Femur (tissue), 1 donor: Measurements from ENCODE around the gene COPB1.
A peak's percentile ranks its signal among the peaks of the same experiment; 100 is the strongest.

Source experiments
- DNase-seq: peaks from one replicate; pipeline ENCODE4 v3.0.0-alpha.2; 2017

The COPB1 gene

DNA sequence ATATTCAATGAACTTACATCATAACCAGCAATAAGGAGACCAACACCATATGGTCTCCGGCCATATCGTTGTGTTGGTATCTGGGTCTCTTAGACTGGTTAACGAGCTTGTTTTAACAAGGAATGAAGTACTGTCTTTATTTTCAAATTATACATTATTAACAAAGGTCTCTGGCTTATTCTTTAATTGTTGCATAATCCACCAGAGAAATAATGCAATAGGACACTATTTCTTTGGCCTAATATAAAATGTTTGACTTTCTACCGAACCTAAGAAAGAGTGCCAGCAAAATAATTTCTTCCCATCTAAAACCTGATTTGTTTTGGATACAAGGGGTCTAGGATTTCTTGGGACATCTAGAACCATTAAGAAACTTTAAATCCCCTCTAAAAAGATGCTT lies 14.2 kb upstream of the COPB1 start:
- DNase-seq, result no peak

DNA sequence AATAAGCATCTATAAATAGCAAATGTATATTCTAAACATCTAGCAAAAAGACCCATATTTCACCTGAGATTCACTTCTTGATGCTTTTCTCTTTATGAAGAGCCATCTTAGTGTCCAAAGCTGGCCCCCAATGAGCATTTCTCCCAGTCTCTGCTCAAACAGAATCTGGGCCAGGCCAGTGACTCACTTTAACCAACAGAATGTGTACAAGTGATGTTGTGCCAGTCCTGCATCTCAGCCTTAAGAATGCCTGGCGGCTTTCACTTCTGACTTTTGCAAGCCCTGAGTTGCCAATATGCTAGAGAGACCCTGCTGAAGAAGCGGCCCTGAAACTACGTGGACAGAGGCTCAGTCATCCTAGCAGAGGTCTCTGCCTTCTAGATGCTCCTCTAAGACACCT lies 6.9 kb upstream of the COPB1 start:
- DNase-seq, result no peak

DNA sequence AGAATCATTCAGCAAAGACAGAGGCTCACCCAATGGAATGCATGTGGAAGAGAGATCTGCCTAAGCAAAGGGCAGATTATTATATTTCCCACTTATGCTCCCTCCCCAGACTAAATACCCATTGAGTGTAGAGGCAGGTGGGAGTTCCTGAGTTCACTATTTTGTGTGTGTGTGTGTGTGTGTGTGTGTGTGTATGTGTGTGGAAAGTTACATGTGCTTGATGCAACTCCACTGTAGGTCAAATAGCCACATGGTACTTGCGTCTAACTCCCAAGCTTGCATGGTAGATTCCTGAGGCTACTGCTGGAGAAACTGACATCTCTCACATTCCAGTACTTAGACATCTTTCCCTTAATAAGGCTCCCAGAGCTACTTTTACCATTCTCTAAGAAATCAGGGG lies 3.4 kb upstream of the COPB1 start:
- no peak for DNase-seq

DNA sequence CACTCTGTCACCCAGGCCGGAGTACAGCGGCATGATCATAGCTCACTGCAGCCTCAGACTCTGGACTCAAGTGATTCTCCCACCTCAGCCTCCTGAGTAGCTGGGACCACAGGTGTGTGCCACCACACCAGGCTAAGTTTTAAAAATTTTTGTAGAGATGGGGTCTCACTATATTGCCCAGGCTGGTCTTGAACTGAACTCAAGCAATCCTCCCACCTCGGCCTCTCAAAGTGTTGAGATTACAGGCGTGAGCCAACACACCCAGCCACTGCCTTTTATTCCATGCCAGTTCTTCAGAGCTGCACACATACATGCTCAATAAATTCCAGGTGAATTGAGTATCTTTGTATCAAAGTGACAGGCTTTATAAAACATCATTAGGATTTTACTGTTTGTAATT lies 2.4 kb upstream of the COPB1 start:
- no peak for DNase-seq

DNA sequence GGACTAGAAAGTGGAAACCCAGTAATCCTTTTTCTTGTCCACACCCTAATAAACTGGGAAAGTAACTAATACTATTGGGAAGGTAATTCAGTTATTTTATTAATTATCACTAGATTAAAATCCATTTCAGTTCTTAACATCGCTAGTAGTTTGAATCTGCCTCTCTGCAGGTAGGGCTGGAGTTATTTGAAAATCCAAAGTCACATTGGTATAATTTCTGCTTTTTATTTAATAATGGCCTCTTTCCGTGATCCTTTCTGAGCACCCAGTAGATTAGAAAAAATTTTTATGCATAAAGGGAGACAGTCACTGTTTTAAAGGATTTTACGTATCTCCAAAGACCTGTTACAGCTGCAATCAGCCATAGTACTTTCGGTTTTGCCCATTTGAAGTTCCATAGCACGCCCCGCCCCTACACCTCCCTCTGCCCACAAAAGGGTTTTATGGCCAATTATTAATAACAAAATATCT lies 605 bp upstream of the COPB1 start:
- peak; percentile 49 for DNase-seq

DNA sequence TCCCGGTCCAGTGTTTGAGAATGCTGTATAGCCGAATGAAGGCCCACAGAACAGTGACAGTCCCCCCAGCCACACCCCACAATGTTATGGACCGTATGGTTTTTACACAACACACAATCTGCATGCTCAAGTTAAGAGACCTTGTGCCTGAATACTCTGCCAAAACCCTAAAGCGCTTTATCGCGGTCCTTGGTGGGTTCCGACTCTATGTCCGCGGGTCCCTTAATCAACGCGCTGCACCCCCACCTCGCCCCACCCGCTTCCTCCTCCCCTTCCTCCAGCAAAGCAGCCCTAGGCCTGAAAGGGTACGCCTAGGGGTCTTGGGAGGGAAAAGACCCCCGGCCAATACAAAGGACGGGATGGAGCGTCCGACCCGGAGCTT lies 442 bp downstream of the COPB1 start:
- peak; percentile 63 for DNase-seq

DNA sequence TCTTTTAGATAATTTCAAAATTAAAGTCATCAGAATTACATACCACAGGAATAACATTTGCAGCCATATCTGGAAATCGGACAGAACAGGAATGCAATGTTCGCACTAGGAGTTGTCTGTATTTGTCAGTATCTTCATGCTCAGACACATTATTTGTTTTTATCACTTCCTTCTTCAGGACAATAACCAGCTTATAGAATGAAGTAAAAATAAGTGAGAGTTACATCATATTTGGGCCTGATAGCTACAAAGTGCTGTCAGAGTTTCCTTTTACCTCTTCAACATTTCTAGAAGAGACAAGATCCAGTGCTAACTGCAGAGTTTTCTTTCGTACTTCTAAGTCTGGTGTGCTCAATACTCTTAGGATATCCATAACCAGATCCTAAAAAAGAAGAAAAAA lies 18.9 kb downstream of the COPB1 start:
- no peak for DNase-seq

DNA sequence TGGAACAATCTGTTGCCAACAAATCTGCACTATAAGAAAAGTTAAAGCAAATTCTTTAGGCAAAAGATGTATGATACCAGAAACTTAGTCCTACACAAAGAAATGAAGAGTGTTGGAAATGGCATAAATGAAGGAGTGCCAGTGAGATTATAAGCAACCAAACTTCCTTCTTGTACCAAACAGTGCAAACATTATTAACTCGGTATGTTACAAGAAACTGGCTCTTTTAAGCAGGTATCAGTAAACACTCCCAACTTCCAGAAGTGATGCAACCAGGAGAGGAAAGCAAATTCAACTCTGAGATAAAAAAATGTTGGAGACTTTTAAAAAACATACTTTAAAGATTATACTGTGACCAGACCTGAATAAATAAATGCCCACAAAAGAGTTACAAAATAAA lies 28.5 kb downstream of the COPB1 start:
- no peak for DNase-seq

DNA sequence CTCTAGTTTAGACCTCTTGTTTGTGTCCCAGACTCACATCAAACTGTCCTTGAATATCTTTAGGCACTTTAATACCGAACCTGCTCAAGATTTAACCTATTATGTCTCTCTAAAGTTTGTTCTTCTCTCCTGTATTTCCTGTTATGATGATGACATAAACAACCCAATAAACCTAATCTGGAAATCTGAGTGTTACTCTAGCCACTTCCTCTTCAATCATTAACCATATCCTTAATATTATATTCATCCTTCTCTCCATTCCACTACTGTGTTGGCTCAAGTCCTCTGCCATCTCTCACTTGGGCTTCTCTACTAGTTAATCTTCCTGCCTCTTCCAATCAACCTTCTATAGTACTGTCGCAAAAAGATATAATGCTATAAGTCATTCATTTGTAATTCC lies 36.0 kb downstream of the COPB1 start:
- DNase-seq, result no peak

DNA sequence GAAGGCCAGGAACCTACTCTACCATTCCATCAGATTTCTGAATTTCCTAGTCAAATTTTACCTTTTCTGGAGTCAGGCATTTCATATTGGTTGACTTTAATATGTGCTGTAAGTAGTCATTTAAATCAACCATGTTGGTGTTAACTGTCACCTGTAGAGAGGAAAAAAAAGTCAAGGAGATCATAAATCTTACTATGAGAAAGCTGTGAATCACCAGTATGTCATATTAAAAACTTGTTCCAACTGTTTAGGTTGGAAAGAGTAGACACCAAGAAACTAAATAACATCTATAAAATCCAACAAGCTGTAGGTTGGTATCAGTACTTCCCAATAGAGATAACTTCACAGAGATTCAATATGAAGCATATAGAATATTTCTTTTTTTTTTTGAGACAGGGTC lies 39.5 kb downstream of the COPB1 start:
- no peak for DNase-seq

DNA sequence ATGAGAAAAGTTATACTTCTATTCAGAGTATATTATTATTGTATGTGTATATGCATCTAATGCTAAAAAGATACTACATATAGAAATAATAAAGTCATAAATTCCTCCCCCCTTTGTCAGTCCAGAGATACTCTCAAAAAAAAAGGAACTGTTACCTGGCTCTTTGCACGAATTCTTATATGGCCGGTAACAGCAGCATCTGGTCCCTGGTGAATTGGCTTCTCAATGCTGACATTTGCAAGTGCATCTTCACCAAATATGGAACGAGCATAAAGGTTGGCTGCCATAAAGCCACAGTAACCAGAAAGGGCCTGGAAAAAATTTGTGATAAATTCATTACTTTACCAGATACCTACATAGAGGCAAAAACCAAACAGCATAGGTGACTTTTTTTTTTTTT lies 41.2 kb downstream of the COPB1 start:
- no peak for DNase-seq

DNA sequence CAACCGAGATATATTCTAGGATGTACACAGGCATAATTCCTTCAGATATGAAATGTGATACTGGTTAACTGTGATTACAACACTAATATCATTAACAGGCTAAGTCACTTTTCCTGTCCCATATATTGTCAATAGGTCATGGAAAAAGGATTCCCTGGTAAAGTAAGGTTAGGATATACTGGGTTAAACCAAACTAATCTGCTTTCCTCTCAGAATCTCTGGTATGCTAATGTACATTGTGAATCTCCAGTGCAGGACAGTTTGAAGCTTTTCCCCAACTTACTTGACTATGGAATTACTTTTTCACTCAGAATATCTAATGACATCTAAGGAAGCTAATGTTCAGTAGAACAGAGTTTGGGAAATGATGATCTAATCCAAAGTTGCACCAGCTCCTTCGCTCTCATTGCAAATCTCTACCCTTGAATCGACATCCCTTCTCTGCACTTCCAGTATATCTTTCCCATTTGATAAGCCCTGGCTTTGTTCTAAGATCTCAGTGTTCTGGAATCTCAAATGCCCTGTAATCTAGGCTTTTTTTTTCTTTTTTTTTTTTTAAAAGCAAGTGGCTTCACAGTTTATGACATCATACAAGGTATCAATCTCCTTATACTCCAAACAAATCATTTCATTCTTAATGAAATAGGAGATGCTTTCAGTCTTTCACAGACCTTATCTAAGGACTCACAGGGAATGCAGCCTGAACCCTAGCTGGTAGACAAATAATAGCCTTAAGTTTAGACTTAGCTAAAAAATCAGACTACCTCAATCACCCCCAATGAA lies 43.8 kb downstream of the COPB1 start:
- no peak for DNase-seq

DNA sequence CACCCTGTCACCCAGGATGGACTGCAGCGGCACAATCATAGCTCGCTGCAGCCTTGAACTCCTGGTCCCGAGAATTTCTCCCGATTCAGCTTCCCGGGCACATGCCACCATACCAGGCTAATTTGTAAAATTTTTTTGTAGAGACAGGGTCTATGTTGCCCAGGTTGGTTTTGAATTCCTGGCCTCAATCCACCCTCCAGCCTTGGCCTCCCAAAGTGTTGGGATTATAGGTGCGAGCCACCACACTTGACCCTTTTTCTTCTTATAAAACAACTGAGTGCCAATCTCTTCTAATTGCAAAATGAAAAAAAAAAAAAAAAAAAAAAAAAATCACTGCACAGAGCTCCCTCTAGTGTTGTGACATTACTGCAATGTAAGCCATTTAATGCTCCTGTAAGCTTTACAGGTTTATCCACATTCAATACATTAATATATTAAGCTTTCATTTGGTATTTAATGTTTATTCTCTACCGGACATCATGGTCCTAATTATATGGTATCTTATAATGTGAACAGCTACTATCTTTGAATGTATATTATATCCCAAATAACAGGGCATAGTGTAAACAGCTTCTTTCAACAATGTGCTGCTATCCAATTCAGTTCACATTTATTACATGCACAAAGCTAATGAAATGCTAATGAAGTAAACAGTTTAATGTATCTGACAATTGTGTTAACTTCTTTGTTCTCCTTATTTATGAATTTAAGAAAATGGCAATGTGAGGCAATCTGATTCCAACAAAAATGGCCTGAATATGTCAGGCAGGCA lies 44.6 kb downstream of the COPB1 start:
- DNase-seq, result no peak

DNA sequence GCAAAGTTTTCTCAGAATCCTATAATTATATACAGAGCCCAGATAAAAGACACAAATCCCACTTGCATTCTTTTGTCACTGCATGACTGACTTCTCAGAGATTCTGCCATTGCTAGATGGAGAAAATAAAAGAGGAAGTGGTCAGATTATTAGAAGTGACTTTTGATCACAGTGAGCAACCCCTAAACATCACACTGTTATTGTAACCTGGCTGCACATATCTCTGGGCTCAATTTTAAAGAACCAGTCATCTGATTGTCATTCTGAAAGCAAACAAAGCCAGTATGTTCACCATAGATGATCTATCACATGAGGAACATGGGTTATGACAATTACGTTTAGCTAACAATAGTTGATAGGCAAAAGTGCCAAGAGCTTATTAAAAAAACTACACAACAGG lies 47.8 kb downstream of the COPB1 start:
- no peak for DNase-seq

DNA sequence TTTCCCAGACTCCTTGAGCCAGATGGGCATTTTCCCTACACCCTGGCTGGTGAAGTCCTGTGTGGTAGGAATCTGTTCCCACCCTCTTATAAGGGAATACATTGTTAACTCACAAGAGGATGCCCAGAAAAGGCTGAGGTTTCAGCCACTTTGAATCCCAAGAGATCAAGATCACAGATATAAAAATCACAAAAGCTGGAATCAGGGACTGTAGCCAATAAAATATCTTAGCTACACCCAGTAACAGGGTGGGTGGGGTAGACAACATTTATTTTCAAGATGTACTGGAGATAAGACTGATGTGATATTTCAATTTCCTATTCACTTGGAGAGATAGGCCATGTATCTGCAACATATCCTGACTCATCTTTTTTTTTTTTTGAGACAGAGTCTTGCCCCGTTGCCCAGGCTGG lies 50.3 kb downstream of the COPB1 start:
- no peak for DNase-seq

DNA sequence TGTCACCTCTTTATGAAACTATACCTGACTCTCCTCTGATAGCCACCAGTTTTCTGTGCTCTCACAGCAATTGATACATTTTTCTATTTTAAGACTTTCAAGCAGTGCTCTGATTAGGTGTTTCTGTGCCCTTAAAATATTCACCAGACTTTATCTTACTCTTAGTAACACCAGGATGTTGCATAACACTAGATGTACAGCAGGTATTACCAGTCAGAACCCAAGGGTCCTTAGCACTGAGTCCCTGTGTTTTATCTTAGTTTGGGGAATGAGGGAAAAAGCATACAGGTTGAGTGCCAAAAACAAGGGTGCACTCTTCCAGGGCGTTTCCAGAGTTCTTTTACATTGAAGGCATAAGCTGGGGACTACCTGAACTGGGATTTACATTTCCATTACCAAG lies 51.4 kb downstream of the COPB1 start:
- no peak for DNase-seq

DNA sequence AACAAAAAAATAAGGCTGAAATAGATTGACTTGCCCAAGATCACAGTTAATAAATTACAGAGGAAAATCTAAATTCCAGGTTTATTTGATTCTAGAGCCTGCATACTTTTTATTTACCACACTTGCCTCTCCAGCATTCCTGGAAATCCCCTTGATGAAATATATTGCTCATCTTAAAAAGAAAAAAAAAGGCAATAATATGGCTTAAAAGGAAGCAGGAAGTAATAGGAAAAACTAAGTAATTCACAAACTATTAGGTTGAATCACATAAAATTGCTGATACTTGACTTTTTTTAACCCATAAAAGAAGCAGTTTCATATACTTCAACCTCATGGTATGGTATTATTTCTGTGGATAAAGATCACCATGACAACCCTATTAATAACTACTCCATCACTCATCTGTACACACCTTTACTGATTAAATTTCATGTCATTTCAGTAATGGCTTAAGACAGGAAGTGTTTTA lies 52.9 kb downstream of the COPB1 start:
- no peak for DNase-seq

DNA sequence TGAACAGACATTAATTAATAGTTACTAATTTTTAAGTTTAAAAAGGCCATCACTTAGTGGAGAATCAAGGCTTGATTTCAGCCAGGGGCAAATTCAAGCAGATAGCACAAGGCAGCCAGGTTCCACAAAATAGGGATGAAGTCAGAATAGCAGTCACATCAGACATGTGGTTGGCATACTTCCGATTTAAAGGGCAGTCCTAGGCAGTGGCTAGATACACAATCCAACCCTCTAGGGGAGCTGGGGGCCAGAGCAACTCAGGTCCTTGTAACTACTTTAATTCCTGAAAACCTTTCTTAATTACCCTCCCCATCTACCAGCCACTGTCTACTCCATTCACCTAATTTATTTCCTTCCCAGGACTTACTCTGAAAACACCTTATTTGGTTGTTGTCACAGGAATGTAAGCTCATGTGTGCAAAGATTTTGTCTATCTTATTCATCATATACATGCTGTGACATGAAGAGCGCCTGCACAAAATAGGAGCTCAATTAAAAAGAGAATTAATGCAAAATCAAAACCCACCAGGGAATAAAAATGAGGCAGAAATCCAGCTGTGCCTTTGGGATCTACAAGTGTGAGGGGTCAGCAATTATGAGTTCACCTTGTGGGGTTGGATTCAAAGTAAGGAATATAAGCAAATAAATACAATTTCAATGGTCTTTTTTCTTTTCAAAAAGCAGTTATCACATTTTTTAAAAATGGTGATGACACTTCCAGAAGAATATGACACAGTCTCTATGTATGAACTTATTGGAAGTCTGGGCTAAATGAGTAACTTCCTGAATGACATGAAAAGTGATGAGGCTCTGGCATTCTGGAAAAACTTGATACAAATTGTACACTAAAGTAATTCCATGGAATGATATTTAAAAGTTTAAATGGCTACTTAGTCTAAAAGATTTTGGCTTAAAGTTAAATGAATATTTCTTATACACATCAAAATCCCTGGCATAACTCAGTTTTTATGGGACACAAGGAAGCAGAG lies 53.8 kb downstream of the COPB1 start:
- DNase-seq, result no peak

DNA sequence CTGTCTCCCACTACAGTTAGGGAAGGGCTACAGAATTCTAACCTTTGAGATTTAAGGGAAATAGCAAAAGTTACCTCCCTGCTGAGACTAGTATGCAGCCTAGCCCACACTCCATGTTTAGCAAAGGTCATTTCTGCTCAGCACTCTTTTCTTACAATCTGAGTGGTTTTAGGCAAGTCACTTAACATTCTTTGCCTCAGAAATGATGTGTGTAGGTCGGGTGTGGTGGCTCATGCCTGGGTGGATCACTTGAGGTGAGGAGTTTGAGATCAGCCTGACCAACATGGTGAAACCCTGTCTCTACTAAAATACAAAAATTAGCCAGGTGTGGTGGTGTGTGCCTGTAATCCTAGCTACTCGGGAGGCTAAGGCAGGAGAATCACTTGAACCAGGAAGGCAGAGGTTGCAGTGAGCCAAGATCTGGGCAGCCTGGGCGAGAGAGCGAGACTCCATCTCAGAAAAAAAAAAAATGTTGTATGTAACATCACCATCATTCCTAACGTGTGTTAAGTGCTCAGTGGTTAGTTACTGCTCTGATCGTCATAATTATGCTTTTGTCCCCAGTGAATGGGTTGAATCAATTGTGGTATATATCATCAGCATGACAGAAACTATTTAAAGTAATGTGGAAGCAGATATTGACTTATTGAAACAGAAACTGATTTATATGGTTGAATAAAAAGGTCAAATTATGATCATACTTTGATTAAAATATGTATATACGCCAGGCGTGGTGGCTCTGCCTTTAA lies 55.0 kb downstream of the COPB1 start:
- DNase-seq, result no peak

DNA sequence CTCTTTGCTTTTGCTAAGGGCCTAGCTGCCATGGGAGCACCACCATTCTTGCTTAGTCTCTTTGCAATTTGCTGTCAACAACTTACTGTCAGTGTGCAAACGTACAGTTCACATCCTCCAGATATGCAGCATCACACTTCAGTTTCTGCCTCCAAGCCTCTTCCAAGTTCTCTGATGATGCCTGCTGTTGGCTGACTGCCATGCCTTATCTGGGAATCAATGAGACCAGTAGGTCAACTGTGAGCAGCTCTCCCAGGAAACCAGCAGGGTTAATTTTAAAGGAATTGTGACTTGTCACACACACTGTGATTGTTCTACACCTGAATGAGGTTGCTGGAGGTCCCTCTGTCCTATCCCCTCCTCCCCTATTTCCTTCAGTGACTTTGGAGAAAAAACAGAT lies 56.0 kb downstream of the COPB1 start:
- no peak for DNase-seq

DNA sequence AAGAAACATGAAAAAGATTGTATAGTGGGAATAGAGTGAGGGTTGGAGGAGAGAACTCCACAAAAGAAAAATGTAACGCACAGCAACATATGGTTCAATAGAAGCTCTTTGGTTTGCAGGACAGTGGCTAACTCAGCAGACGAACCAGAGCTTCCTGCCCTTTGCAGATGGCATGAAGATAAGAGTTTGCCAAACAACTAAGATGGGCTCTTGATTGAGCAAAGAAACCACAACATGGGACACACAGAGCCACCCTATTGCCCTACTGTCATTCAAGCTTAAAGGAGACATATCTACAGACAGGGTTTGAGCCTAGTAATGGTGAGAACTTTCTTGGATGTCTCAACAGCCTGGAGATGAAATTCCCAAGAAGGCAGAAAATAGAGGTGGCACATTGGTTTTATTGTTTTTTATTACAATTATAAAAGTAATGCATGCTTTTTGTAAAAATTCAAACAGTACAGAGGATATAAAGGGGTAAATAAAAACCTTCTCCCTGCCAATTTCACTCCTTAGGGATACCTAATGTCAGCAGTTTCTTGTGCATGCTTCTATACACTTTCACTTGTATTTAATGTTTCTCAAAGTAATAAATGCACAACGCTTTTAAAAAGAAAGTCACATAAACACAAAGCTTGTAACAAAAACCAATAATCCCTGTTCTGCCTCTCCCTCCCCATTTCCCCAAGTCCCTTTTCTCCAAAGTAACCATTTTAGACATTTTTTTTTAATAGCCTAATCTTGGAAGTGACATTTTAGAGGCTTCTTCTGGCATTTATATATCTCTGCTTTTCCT lies 63.7 kb downstream of the COPB1 start:
- DNase-seq, result no peak

DNA sequence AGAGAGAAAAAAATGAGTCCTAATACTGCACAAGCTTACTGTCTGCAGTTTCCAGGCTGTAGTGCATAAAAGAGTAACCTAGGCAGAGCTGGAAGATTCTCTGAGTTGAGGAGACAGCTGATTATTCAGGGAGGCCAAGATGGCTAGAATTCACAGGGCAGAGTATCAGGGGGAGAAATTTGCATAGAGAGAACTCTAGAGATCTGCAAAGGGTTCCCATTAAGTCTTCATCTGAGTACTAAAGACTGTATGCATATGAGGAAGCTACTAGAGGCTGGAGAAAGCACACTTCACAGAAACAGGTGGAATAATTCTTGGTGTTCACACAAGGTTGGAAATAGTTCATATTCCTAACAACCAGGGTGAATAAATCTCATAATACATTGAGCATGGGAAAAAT lies 74.0 kb downstream of the COPB1 start:
- DNase-seq, result no peak
